Gastroesophageal sphincter (tissue), 4 donors: ENCODE data around the gene VEPH1. TPM values are rescaled to one million over a fixed set of nuclear protein-coding genes. Genes with fewer than 3 reads are reported as not detected.
A peak's percentile ranks its signal among the peaks of the same experiment; 100 is the strongest.

Experiments used
- ATAC-seq: fragments of 150-250 bp; one replicate; pipeline ENCODE4 v1.9.1; 2016; ENCODE audit warnings: mild to moderate bottlenecking, moderate library complexity
- H3K27ac ChIP-seq, 4 donors: fragments of 200-600 bp; sonication (generic) in 3 of 4; 1 replicate in 3 of 4; 2 replicates in 1 of 4; pipeline ENCODE4 v1.5.1; 2016 to 2019
- H3K27me3 ChIP-seq: fragments of 200-600 bp; sonication (generic); one replicate; pipeline ENCODE4 v1.5.1; 2019
- H3K36me3 ChIP-seq, 2 donors: fragments of 200-600 bp; sonication (generic); one replicate each; pipeline ENCODE4 v1.5.1; 2019; ENCODE audit warnings: control low read depth in 1 of 2
- H3K4me1 ChIP-seq, 3 donors: fragments of 200-600 bp; sonication (generic); 1 replicate in 2 of 3; 2 replicates in 1 of 3; pipeline ENCODE4 v1.5.1; 2016 to 2019; ENCODE audit warnings: control low read depth in 2 of 3
- H3K4me3 ChIP-seq, 2 donors: fragments of 200-600 bp; sonication (generic); one replicate each; pipeline ENCODE4 v1.5.1; 2019; ENCODE audit warnings: mild to moderate bottlenecking in 1 of 2, moderate library complexity in 1 of 2
- H3K9me3 ChIP-seq, 3 donors: fragments of 200-600 bp; sonication (generic); one replicate each; pipeline ENCODE4 v1.5.1; 2017 to 2019; ENCODE audit warnings: control low read depth in 2 of 3
- EP300 ChIP-seq: sonication (generic); formaldehyde crosslinking; IDR thresholded peaks from one replicate; pipeline ENCODE4 v1.6.1; 2017; ENCODE audit warnings: antibody characterized with exemption, mild to moderate bottlenecking
- POLR2A ChIP-seq, 2 donors: fragments of 450-650 bp; IDR thresholded peaks; one replicate each; pipeline ENCODE4 v1.6.1; 2017; ENCODE audit warnings: antibody characterized with exemption in 2 of 2, mild to moderate bottlenecking in 2 of 2, moderate library complexity in 1 of 2
- POLR2AphosphoS5 ChIP-seq: sonication (generic); formaldehyde crosslinking; IDR thresholded peaks from one replicate; pipeline ENCODE4 v1.6.1; 2017; ENCODE audit warnings: antibody characterized with exemption
- WGBS, 2 donors: methylation state at CpG; one replicate each; pipeline ENCODE4 v1.1.5; 2018; ENCODE audit warnings: low coverage in 1 of 2; 5-methylcytosine and 5-hydroxymethylcytosine counted together
- total RNA-seq, 4 donors: library from RNA; depleted of rRNA; stranded (reverse); fragments of >200 nt; gene quantifications; one replicate each; pipeline ENCODE4 v1.1.0, GENCODE V29; 2016
- TF ChIP-seq, protein P1 (sequence below), 4 experiments: fragments of 200-600 bp in 2 of 4; fragments of 450-650 bp in 2 of 4; sonication (generic) in 1 of 4; IDR thresholded peaks; one replicate each; pipeline ENCODE4 v1.5.1; 2017 to 2019; ENCODE audit warnings: antibody characterized with exemption in 4 of 4, mild to moderate bottlenecking in 2 of 4, moderate library complexity in 2 of 4

The VEPH1 gene
- total RNA-seq, 4 donors from 2014 or later = 0.62 to 2.3 (median 1.7) TPM

DNA sequence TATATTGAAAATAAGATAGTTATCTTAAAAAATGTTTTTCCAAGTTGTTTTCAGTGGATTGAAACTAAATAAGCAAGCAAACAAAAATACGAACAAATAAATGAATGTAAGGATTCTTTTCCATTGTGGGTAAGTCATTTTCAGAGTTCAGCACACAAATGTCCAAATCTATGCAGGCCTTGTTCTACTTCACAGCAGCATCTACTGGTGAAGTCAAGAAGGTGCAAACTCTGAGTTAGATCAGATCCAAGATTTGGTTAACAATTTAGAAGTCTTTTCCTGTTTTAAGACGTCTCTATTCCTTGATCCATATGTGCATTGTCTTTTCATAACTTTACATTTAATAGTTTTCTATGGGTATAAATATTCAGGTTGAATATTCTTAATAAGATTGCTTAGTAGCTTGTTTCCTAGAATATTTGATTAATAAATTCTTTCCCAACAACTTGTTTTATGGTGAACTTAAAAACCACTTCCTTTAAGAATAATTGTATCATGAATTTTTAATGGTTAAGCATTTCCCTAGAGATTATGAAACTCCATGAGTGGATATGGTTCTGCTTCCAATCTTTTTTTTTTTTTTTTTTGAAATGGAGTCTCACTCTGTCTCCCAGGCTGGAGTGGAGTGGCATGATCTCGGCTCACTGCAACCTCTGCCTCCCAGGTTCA, 56.1 kb downstream of the VEPH1 start:
- H3K27ac ChIP-seq = no peak overlapping the region
- H3K9me3 ChIP-seq = no peaks in the 10 kb centered on the region

DNA sequence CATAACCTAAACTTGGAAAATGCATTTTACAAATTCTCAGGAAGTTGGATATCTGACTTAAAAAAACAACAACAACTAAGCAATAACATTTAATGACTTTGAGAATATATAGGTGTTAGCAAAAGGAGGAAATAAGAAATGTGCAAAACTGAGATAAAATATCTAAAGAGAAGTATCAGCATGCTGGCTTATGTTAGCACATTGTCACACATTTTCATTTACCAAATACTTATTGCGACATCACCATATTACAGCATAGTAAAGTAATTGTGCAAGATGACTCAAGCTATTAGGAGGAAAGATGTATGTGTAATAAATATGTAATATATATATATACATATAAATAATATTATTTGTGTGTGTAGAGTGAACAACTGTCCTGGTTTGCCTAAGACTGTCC, 57.4 kb downstream of the VEPH1 start:
- Histone ChIP-seq H3K9me3 (no peaks in the 10 kb centered on the region), H3K4me3 (no peak overlapping the region), H3K4me1 (no peaks in the 10 kb centered on the region), H3K27ac (no peak overlapping the region), H3K36me3 (no peaks in the 10 kb centered on the region), H3K27me3 (no peaks in the 10 kb centered on the region)
- 92 to 100% methylated on average over 1 of the region's 1 CpG for WGBS, 2 donors
- TF ChIP-seq EP300 (no peak), POLR2AphosphoS5 (no peak), POLR2A (IDR thresholded peaks at IDR 0.05) (no peak)
- TF ChIP-seq, protein P1, sequence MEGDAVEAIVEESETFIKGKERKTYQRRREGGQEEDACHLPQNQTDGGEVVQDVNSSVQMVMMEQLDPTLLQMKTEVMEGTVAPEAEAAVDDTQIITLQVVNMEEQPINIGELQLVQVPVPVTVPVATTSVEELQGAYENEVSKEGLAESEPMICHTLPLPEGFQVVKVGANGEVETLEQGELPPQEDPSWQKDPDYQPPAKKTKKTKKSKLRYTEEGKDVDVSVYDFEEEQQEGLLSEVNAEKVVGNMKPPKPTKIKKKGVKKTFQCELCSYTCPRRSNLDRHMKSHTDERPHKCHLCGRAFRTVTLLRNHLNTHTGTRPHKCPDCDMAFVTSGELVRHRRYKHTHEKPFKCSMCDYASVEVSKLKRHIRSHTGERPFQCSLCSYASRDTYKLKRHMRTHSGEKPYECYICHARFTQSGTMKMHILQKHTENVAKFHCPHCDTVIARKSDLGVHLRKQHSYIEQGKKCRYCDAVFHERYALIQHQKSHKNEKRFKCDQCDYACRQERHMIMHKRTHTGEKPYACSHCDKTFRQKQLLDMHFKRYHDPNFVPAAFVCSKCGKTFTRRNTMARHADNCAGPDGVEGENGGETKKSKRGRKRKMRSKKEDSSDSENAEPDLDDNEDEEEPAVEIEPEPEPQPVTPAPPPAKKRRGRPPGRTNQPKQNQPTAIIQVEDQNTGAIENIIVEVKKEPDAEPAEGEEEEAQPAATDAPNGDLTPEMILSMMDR (IDR thresholded peaks at IDR 0.05) = no peak
- ATAC-seq = no peak

More for the DNA sequence above, 56.1 kb downstream of the VEPH1 start:
- H3K36me3 ChIP-seq = no peaks in the 10 kb centered on the region
- 31 to 43% methylated on average over 2 to 3 of the region's 3 CpGs for WGBS, 2 donors
- no peaks in the 10 kb centered on the region for H3K27me3 ChIP-seq
- TF ChIP-seq, protein P1 (IDR thresholded peaks at IDR 0.05) = peak in 3 of 4 experiments; percentile 37 to 50 (median 50)
- TF ChIP-seq POLR2AphosphoS5 = no peak
- TF ChIP-seq EP300 = no peak
- no peak for TF ChIP-seq POLR2A (IDR thresholded peaks at IDR 0.05)
- no peaks in the 10 kb centered on the region for H3K4me1 ChIP-seq
- H3K4me3 ChIP-seq = no peak overlapping the region
- ATAC-seq = no peak

DNA sequence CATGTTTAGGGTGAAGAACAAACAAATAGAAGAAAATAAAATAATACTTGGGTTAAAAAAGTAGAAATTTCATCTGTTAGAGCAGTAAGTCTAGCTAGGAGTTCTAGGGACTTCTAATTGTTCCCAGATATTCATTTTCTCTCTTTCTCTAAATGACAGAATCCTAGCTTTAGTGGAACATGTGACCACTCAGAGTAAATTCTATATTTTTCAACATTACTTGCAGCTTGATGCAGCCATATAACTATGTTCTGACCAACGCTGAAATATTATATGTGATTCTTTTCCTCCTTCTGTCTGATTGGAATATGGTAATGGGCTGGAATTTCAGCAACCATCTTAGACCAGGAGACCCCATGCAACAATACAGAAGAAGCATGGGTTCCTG, 58.4 kb downstream of the VEPH1 start:
- H3K4me1 ChIP-seq = no peaks in the 10 kb centered on the region
- TF ChIP-seq, protein P1 (IDR thresholded peaks at IDR 0.05) = no peak
- TF ChIP-seq POLR2A (IDR thresholded peaks at IDR 0.05) = no peak
- no peak for ATAC-seq
- no peak overlapping the region for H3K27ac ChIP-seq
- WGBS, 2 donors = 88% methylated on average over 1 of the region's 1 CpG; no CpG with 5 or more reads in 1 of the 2 donors
- no peaks in the 10 kb centered on the region for H3K27me3 ChIP-seq
- H3K36me3 ChIP-seq = no peaks in the 10 kb centered on the region
- no peaks in the 10 kb centered on the region for H3K9me3 ChIP-seq
- no peak overlapping the region for H3K4me3 ChIP-seq

DNA sequence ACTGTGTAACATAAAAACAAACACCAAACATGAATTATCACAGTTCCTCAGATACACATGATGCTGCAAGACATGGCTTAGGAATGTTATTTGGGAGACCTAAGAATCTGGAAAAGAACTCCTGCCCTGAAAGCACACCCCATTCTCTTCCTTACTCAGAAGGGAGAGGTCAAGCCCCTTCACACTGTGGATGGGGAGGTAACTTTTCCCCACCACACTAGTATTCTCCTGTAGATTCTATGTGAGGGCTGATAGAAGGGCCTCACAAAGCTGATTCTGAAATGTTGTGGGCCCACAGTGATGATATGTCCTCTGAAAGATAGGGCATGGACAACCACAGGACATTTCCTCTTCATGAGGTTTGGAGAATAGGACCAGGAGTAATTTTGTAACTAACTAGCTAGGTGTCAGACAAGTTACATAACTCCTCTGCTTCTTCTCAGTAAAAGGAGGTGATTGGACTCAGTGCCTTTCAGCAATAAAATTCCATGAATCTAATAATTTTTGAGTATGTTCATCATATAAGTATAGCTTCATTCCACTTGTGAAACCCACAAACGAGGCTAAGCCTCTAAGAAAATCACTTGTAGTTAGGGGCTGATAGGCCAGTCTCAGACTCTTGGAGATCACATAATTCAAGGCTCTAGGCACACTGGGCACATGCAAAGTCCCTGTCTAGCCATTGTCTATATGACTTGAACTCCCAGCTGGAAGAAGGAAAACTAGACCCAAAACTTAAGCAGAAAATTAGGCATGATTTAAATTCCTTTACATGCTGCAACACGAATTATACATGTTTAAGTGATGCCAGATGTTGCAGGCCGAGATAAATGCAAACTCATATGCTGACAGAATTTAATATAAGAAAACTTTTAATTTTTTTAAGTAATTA, 59.1 kb downstream of the VEPH1 start:
- no peak for ATAC-seq
- TF ChIP-seq, protein P1 (IDR thresholded peaks at IDR 0.05) = no peak
- TF ChIP-seq POLR2AphosphoS5 (no peak), POLR2A (IDR thresholded peaks at IDR 0.05) (no peak), EP300 (no peak)
- Histone ChIP-seq H3K4me3 (no peak overlapping the region), H3K9me3 (no peaks in the 10 kb centered on the region), H3K27ac (no peak overlapping the region), H3K36me3 (no peaks in the 10 kb centered on the region), H3K27me3 (no peaks in the 10 kb centered on the region), H3K4me1 (peaks cover 0 to 3% (median 0%) of the 10 kb centered on the region in 3 donors)
- 66 to 79% methylated on average over 3 of the region's 3 CpGs for WGBS, 2 donors
